GM19468 (cell line): ENCODE measurements around the gene ENO1.
"Not testable (repeated sequence)": the region's sequence is repeated elsewhere in the genome, so short reads cannot be mapped to it uniquely, and the experiment has no call there.

Experiments
- ATAC-seq: cut with Tn5 transposase; IDR thresholded peaks from one replicate; pipeline ENCODE4 v1.9.1; 2021; ENCODE audit warnings: mild to moderate bottlenecking, moderate library complexity, moderate number of reproducible peaks; ENCODE audit not compliant: unreplicated experiment; ENCODE audit errors: extremely low read depth

The ENO1 gene

GRCh38 chr1:8848663-8849386, 29.7 kb downstream of the ENO1 start:
- no peak for ATAC-seq

- no peak for ATAC-seq
These were observed 30.5 kb downstream of the ENO1 start for GRCh38 chr1:8847990-8848389.

- no peak for ATAC-seq
These were observed 32.2 kb downstream of the ENO1 start for GRCh38 chr1:8846263-8846662.

- no peak for ATAC-seq
These were observed 33.1 kb downstream of the ENO1 start for GRCh38 chr1:8845104-8846097.

GRCh38 chr1:8844501-8845006, 33.9 kb downstream of the ENO1 start:
- no peak for ATAC-seq

- ATAC-seq: no peak
These were observed 37.1 kb downstream of the ENO1 start for GRCh38 chr1:8841395-8841794.

- ATAC-seq: no peak
These were observed 38.5 kb downstream of the ENO1 start for GRCh38 chr1:8839990-8840389.

GRCh38 chr1:8835941-8836643, 42.4 kb downstream of the ENO1 start:
- ATAC-seq: no peak

- no peak for ATAC-seq
These were observed 47.1 kb downstream of the ENO1 start for GRCh38 chr1:8831340-8831739.

GRCh38 chr1:8830732-8831131, 47.8 kb downstream of the ENO1 start:
- ATAC-seq: not testable (repeated sequence)

- ATAC-seq: no peak
These were observed 52.5 kb downstream of the ENO1 start for GRCh38 chr1:8825985-8826481.

- ATAC-seq: no peak
These were observed 55.2 kb downstream of the ENO1 start for GRCh38 chr1:8823295-8823664.

GRCh38 chr1:8822373-8823294, 55.9 kb downstream of the ENO1 start:
- ATAC-seq: no peak

GRCh38 chr1:8821084-8821483, 57.4 kb downstream of the ENO1 start:
- no peak for ATAC-seq

GRCh38 chr1:8818789-8819188, 59.7 kb downstream of the ENO1 start:
- not testable (repeated sequence) for ATAC-seq

GRCh38 chr1:8818325-8818775, 60.1 kb downstream of the ENO1 start:
- ATAC-seq: no peak

- peak; percentile 82 for ATAC-seq
These were observed 60.8 kb downstream of the ENO1 start, which contains the start of gene RERE for GRCh38 chr1:8817412-8818324. TSS of gene RERE (minus strand) at chr1:8817640.

GRCh38 chr1:8816831-8817411, 61.6 kb downstream of the ENO1 start:
- ATAC-seq: no peak
